HFF-Myc (cell line): ENCODE measurements around the gene CCND1.
"Not testable (repeated sequence)": the region's sequence is repeated elsewhere in the genome, so short reads cannot be mapped to it uniquely, and the experiment has no call there.

Experiments used
- DNase-seq: peaks from one replicate; pipeline ENCODE4 v3.0.0-alpha.2; 2011; ENCODE audit warnings: low read depth; ENCODE audit errors: extremely low read depth
- H3K4me3 ChIP-seq: replicated peaks from 2 replicates; pipeline ENCODE4 v1.5.1; 2011; ENCODE audit warnings: low read depth, mild to moderate bottlenecking, control low read depth, low read length
- CTCF ChIP-seq: IDR thresholded peaks from 2 replicates; pipeline ENCODE4 v1.5.1; 2012; ENCODE audit warnings: mild to moderate bottlenecking, low read depth, low read length, control low read depth; ENCODE audit errors: missing control alignments

CCND1 gene

GRCh38 chr11:69617682-69618081 is 23.3 kb upstream of the CCND1 start:
- DNase-seq: no peak
- TF ChIP-seq CTCF: no peak
- H3K4me3 ChIP-seq: no peak overlapping the region

GRCh38 chr11:69618237-69618636 is 22.7 kb upstream of the CCND1 start:
- TF ChIP-seq CTCF: no peak
- no peak for DNase-seq
- no peak overlapping the region for H3K4me3 ChIP-seq

- no peak overlapping the region for H3K4me3 ChIP-seq
- no peak for TF ChIP-seq CTCF
- no peak for DNase-seq
Observed at GRCh38 chr11:69620683-69621290, 20.2 kb upstream of the CCND1 start.

GRCh38 chr11:69622097-69622681 is 18.8 kb upstream of the CCND1 start:
- not testable (repeated sequence) for DNase-seq, H3K4me3 ChIP-seq

- no peak for TF ChIP-seq CTCF
- no peak overlapping the region for H3K4me3 ChIP-seq
- DNase-seq: no peak
Observed at GRCh38 chr11:69624293-69624692, 16.7 kb upstream of the CCND1 start.

- no peak overlapping the region for H3K4me3 ChIP-seq
- no peak for DNase-seq
- no peak for TF ChIP-seq CTCF
Observed at GRCh38 chr11:69625476-69625875, 15.5 kb upstream of the CCND1 start.

GRCh38 chr11:69627551-69627950 is 13.4 kb upstream of the CCND1 start:
- DNase-seq: no peak
- no peak for TF ChIP-seq CTCF
- no peak overlapping the region for H3K4me3 ChIP-seq
